ENCODE results near the gene PLIN5.

Gene PLIN5

DNA sequence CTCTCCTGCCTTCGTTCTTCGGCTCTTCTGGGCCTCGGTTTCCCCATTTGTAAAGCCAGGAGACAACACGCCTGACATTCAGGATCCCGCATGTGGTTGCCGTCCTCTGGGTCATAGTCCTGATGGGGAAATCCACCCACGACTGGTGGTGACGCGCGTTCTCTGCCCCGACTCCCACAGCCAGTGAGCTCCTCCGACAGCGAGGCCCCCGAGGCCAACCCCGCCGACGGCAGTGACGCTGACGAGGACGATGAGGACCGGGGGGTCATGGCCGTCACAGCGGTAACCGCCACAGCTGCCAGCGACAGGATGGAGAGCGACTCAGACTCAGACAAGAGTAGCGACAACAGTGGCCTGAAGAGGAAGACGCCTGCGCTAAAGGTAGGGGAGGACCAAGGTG, 46.5 kb downstream of the PLIN5 start:
- DNase-seq (ENCODE audit: low read depth) = no peak

DNA sequence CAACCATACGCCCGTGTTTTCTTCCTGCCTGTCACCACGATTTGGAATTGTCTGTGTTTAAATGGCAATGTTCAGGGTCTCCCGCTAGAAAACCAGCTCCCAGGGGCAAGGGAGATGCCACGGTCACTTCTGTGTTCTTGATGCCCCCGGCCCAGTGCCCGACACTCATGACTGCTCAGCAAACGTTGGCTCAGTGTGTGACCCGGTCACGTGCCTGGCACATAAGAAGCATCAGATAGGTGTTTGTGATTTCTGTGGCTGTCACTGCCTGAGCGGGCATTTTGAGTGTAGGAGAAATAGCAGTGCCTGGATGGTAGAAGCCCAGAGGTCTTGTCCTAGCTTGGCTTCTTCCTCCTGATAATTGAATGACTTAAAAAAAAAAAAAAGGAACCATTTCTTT, 47.5 kb downstream of the PLIN5 start:
- no peak for DNase-seq (ENCODE audit: low read depth)

DNA sequence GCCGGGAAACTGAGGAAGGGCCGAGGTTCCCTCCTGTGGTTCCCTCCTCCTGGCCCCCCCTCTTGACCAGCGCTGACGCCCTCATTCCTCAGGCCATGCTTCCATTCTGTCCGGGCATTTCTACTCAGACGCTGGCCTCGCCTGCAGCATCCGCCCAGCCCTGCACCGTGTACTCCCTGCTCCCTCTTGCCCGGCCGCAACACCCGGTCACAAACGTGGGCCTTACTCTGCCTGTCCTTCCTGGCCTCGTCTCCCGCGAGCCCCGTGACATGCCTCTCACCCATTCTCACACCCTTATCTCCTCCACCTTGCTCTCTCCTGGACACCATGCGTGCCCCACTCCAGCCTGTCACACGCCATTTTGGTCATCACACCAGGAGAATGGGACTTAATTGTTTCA, 51.6 kb downstream of the PLIN5 start:
- DNase-seq (ENCODE audit: low read depth) = no peak

DNA sequence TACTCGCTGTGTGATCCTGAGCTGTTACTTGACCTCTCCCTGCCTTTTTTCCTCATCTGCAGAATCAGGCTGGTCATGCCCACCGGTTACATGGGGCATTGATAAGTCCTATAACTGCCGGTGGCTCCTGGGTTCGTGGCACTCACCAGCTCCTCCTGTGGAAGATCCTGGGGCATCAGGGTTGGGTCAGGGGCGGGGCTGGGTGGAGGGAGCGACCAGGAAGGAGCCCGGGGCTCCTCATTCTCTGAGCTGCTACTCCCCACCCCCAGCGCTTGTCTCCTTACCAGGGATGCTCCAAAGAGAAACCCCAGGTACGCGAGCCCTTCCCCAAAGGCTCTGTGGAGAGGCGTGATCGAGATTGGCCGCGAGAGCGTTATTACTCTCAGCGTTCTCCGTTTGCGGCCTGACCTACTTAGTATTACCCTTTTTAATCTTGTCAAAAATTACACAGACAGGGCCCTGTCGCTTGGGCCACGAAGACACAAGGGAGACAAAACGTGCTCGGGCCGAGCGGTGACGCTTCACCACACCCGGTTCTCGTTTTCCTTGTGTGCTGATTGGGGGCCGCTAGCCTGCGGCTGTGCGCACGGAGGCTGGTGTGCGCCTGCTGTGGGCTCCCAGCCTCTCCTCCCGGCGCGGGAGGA, 52.2 kb downstream of the PLIN5 start:
- no peak for DNase-seq (ENCODE audit: low read depth)

DNA sequence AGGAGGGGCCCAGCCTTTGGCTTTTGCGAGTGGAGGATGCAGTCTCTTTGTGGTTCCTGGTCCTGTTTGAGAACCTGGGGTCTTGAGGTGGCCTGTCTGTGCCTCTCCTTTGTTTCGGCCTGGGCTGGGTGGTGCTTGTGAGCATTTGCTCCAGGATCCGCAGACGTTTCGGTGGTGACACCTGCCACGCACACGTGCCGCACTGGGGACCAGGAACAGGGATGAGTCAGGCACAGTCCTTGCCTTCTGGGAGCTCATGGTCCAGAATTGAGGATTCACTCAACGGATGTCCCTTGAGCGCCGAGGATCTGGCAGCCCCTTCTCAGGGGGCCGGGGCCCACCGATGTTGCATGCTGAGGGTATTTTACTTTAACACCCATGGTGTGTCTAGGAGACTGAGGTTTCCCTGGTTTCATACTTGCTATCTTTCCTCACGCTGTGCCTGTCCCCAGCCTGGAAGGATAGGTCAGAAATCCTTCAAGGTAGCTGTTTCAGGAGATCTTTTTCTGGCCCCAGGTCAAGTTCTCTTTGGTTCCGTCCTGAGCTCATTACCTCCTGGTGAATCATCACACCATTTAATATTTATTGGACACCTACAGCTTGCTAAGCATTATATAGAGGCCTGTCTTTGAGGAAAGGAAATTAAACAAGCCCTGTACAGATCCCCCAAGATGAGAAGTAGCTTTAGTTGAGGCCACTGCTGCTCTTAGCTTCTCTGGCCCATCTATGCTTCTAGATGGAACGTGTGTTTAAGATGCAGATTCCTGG, 57.8 kb downstream of the PLIN5 start:
- DNase-seq (ENCODE audit: low read depth) = no peak

DNA sequence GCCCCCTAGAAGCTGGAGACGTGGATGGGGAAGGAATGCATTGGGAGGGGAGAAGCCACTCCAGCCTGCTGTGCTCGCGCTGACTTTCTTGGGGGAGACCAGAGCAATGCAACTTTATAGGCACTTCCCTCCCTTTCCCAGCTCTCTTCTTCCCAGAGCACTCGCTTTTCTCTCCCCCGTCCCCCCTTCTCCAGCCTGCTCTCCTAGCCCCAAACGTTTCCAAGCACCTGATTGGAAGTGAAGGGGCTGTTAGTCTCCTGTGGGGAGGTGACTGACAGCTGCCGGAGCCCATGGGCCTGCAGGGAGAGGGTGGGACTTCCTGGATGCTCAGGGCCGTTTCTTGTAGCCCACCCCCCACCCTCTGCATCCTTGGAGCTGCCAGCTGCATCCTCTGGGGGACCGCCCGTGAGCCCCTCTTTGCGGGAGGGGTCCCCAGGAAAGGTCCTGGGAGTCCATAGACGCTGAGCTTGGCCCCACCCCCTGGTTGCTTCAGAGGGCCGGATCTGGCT, 60.5 kb downstream of the PLIN5 start:
- no peak for DNase-seq (ENCODE audit: low read depth)

DNA sequence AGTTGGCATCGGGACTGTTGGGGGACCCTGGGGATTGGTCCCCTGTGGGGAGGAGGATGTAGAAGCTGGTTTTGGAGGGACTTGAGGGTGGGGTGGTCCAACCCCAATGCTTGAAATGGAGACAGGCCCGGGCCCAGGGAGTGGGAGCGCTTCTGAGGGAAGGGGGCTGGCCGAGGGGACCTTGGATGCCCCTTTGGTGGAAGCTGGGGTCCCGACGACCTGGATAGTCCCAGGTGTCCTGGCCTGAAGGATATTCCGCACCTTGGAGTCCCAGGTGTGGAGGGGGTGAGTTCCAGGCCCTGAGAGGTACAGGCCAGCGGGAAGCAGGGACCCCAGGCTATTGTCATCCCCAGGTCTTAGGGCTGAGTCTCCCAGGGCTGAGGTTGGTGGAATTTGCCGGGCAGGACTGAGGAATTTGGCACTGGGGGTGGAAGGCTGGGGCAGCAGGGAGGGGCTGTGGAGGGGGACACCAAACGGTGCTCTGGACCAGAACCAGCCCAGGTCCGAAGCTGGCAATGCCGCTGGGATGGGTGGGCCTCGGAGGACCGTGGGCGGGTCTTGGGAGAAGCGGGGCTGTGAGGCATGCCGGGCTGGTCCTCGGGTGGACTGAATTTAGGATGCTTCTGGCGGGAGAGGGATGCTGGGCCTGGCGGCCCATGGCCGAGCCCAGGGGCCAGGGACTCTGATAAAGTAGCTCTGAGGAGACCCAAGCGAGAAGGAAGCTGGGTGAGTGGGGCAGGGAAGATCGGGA, 61.1 kb downstream of the PLIN5 start:
- DNase-seq (ENCODE audit: low read depth) = no peak

DNA sequence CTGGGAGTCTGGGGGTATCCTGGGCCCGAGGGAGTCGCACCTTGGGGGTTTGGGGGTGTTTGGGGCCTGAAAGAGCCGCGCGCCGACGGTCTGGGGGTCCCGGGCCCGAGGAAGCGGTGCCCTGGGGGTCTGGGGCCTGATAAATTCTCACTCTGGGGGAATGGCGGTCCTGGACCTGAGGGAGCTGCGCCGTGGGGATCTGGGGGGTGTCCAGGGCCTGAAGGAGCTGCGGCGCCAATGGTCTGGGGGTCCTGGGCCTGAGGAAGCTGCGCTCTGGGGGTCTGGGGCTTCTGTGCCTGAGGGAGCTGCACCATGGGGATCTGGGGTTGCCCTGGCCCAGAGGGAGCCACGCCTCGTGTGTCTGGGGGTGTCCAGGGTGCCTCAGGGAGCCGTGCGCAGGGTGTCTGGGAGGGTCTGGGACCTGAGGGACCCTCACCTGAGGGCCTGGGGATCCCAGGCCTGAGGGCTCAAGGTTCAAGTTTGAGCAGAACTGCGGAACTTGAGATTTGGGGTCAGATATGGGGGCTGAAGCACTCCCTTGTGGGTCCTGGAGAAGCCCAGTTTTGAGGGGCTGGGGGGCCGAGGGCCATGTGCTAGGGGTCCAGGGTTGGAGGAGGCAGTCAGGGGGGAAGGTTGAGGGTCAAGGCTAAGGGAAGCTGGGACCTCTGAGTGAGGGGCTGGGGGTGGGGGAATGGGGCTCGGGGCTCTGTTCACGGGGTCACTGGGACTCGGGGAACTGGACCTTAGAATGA, 61.8 kb downstream of the PLIN5 start:
- no peak for DNase-seq (ENCODE audit: low read depth)
